GM19238 (cell line): ENCODE results near the gene EEF1AKMT3.

Experiments used
- DNase-seq: peaks from one replicate; pipeline ENCODE4 v3.0.0; 2011; ENCODE audit warnings: low spot score; ENCODE audit not compliant: insufficient read length

EEF1AKMT3 gene

DNA sequence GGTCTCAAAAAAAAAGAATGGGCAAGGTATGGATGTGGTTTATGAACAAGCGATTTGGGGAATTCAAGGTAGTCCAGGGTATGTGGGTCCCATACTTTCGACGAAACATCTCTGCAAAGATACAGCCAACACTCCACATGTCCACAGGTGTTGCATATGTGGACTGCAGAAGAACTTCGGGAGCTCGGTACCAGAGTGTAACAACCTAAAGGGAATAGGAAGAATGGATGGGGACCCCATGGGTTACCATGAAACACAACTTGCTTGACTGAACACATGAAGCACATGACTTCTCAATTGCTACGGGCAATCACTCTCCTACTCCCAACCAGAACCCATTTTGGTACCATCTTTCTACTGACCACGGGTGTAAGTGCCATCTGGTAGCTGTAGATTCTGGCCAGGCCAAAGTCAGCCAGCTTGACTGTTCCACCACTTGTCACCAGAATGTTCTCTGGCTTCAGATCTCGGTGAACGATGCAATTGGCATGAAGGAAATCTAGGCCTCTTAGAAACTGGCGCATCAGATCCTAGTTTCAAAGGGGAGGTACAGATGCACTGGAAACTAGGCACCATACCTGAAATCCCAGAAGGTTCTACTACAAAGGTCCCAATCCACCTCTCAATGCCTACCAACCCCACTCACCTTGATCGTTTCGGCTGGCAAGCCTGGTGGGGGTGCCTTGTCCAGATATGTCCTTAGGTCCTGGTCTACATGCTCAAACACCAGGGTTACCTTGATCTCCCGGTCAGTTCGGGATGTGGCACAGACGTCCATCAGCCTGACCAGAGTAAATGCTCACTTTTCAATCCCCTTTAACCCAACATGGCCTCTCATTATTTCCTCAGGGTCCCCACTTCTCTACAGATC, 21.6 kb upstream of the EEF1AKMT3 start:
- no peak for DNase-seq

DNA sequence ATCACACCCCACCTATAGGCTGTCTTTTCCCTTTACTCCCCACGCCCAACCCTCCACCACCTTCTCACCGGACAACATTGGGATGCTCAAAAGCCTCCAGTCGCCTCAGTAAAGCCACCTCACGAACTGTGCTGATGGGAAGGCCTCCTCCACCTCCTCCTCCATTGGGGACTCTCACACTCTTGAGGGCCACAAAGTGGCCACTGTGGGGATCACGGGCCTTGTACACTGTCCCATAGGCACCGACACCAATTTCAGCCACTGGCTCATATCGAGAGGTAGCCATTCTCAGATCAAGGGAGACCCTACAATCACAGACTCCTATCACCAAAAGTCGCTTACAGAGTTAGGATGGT, 21.0 kb upstream of the EEF1AKMT3 start:
- no peak for DNase-seq

DNA sequence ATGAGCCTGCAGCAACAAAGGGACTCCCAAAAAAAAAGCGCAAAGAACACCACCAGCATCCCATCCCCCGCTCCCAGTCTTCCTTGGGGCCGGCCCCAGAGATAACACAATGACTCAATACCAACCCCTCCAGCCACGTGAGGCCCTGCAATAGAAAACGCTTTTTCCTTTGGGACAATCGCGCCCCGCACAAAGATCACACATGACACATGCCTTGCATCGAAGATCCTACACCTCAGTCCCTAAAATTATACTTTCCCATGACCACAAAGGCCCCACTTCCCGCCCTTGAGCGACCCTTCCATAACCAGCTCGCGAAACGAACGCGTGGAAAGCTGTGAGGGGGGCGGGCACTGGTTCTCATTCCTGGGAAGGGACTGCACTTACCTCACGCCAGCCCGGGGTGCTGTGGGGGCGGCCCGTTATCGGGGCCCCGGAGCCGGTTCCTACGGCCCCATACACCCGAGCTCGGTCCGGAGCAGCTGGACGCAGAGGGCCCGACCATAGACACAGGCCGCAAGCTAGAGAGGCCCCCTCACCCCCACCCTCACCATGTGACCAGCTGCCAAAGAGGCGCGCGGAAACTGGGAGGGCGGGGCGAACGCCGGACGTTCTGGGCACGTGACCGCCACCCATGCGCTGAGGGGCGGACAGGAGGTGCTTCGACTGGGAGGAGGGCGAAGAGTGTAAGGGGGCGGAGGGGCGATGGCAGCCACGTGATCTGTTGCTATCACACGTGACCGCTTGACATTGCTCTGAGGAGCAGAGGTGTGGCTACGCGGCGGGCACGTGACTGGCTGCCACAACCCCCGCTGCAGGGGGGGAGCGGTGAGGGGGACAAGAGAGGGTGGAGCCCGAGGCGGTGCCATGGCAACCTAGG, 20.4 kb upstream of the EEF1AKMT3 start, which contains the start of gene CDK4:
Gene CDK4 (minus strand): TSS at position 523 of the 880 bp plus-strand sequence. CDS start 593 bp downstream, outside the sequence.
- DNase-seq = peak; percentile 96

DNA sequence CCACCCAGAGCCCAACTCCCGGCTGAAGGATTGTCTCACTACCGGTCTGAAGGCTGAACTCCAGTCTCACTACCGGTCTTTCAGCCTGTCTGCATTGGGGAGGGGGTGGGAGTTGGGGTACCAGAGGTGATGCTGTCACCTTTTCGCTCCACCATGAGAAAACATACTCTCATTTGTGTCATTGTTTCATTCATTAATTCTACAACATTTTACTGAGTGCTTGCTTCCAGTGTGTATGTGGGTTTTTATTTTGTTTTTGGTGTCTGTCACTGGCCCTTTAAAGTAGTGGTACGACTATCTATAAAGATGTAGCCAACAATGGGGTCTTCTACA, 19.8 kb upstream of the EEF1AKMT3 start:
- DNase-seq = no peak

DNA sequence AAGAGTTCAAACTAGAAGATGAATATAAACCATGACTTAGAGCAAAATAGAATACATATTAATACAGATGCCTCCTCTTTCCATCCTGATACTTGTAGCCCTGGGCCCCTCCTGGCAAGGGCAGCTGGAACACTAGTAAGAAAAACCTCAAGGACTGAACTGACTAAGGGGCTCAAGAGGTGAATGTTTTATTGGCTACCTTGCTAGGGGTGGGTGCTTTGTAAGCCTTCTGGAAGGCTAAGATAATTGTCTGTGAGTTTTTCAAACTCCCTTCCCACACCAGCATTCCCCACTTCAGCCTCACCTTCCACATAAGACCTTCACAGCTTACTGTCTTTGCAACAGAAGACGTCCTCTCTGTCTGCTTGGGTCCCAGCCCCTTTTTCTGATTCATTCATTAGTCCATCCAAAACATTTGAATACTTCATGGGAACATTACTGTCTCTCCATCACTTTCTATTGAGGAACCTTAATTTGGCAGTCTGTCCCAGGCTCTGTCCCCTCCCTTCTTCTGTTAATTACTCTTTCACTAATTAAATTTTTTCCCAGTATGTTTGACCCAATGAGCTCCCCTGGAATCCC, 18.6 kb upstream of the EEF1AKMT3 start:
- no peak for DNase-seq

DNA sequence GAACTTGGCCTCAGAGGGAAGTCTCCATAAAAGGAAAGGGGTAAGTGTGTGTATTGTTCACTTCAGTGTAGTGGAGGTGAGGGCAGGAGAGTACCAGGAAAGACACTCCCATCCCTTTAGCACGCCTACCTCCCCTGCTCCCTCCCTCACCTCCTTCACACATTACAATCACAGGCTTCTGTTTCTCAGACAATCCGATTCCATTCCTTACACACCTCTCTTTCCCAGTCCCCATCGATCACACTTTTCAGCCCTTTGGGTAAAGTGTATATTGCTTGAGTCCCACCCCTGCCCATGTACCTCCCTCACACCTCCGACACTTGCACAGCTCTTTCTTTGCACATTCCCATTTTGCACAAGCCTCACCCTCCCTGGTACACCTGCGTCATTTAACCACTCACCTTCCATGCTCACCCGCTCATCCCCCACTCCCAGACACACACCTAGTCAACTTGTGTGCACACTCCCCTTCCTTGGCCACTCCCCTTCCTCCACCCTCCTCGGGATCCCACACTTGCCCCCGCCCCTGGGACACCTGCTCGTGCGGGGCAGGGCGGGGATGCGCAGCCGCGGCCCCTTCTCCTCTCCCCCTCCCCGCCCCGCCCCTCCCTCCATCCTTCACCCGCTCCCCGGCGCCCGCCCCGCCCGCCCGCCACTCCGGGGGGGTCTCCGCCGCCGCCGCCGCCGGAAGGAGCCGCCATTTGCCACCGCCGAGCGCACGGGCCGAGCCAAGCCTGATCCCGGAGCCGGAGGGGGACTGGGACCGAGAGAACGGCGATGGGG, 17.8 kb upstream of the EEF1AKMT3 start, which contains the start of gene MARCHF9:
Gene MARCHF9 (plus strand): TSS at position 693 of the 783 bp plus-strand sequence. CDS start 426 bp downstream, outside the sequence.
- DNase-seq = peak; percentile 81

DNA sequence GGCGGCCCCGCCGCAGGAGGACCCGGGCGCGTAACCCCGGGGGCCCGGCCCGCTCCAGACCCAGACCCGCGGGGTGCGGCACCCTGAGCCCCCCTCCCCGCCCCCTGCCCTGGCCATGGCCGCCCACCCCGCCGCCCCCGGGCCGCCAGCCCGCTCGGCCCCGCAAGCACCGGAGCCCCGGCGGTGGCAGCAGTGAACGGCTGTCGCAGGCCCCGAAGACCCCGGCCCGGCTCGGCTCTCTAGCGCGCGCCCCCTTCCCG, 17.3 kb upstream of the EEF1AKMT3 start:
- DNase-seq = no peak

DNA sequence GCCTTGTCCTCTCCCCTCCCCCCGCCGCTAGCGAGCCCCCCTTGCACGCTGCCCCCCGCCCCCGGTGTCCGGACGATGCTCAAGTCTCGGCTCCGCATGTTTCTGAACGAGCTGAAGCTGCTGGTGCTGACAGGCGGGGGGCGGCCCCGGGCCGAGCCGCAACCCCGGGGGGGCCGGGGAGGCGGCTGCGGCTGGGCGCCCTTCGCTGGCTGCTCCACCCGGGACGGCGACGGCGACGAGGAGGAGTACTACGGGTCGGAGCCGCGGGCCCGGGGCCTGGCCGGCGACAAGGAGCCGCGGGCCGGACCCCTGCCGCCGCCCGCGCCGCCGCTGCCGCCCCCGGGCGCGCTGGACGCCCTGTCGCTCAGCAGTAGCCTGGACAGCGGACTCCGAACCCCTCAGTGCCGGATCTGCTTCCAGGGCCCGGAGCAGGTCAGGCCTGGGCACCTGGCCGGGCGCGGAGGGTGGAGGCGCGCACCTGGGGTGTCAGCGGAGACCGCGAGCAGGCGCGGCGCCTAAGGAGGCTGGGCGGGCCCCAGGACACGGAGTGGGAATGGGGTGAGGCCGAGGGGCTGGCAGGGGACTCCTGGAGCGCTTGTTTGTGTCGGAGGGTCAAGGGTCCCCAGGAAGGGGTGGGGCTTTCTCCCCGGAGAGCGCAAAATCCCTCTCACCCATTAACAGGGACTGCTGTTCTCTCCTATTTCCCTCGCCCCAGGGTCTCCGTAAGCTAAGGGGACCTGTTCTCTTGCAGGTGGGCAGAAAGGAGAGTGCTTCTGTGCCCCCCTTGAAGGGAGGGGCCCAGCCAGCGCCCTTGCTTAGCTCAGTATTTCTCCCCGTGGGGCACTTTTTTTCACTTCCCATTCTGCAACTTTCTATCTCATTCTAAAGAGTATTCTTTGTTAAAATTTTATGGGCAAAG, 16.7 kb upstream of the EEF1AKMT3 start:
- no peak for DNase-seq

DNA sequence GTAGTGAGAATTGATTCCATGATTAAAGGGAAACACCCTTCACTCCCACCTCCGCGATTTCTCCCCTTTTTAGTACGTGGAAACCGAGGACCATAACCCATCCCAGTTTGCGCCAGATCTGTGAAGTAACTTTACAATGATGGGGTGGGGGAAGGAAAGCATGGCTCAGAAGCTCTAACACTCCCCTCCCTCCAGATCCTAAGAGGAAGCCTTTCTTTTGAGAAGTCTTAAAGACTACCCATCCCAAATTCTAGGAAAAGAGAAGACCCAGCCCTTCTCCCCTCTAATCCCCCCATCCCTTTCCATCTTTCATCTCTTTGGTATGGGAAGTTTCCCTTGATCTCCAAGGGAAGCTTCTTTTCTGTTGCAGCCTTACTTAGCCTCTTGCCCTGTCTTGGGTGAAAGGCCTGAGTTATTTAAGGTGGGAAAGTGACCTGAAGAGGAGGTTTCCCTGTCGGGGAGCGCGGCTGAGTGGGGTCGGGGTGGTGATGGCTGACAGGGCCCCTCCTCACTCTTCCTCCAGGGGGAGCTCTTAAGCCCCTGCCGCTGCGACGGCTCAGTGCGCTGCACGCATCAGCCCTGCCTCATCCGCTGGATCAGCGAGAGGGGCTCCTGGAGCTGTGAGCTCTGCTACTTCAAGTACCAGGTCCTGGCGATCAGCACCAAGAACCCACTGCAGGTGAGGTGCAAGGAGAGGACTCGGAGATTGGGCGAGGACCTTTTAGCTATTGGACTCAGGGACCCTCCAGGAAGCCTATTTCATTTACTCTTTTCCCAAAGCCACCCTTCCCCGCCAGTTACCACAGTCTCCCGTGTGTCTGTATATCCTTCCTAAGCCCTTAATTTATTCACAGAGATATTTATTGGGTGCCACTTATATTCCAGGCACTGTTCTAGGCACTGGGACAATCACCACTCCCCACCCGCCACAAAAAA, 15.7 kb upstream of the EEF1AKMT3 start:
- peak; percentile 88 for DNase-seq

DNA sequence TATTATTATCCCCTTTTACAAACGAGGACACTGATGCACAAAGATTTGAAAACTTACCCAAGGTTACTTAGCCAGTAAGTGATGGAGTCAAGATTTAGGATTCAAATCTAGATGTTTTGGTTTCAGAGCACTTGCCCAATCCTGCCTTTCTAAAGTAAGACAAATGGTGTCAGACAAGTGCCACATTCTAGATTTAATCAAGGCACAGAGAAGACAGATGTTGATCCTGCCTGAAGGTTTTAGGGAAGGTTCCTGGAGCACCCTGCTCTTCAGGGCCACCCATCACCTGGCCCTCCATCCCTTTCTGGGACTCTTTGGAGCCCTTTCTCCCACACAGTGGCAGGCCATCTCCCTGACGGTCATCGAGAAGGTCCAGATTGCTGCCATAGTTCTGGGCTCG, 14.6 kb upstream of the EEF1AKMT3 start:
- DNase-seq = no peak

DNA sequence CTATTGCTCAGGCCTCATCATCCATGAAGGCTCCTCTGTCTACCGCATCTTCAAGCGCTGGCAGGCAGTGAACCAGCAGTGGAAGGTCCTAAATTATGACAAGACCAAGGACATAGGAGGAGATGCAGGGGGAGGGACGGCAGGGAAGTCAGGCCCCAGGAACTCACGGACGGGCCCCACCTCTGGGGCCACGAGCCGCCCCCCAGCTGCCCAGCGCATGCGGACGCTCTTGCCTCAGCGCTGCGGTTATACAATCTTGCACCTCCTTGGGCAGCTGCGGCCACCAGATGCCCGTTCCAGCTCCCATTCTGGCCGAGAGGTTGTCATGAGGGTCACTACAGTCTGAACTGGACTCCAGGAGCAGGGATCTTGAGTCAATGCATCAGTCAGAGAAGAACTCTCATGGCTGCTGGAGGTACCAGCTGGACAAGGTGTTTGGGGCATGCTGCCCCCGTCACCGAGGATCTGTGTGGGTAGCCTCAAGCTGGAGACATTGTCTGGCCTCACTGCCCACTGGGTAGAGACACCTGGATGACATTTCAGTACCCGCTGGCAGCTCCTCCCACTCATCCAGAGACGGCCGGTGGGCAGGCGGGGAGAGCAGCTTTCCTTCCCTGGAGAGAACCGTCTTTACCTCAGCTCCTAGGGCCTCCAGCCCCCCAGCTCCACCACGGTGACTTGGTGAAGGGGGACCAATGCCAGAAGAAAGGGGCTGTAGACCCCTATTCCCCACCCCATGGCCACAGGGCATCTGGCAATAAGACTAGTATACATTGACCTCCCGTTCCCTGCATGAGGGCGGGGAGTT, 13.7 kb upstream of the EEF1AKMT3 start:
- DNase-seq = no peak

DNA sequence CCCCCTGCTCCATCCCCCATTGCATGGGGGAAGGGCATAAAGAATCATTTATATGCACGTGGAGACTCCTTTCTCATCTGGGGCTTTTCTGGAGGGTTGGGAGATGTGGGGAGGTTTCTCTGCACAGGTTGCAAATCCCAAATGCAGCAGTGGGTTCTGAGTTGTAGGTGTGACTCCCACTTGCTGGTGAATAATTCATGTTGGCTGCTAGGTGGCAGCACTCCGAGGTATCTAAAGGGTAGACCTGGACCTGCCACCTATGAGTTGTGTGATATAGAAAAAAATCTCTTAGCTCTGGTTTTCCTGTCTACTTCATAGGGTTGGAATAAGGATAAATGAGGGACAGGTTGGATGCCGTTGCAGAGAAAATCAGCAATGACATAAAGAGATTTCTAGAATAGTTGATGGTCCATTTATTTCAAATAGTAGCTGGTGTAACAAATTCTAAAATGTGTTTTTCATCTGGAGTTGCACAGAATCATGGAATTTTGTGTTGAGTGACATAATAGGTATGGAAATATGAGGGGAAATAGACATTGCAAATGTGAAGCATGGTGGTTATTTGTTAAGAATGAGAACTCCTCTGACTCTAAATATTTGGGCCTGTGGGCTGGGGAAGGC, 12.9 kb upstream of the EEF1AKMT3 start:
- DNase-seq = no peak

DNA sequence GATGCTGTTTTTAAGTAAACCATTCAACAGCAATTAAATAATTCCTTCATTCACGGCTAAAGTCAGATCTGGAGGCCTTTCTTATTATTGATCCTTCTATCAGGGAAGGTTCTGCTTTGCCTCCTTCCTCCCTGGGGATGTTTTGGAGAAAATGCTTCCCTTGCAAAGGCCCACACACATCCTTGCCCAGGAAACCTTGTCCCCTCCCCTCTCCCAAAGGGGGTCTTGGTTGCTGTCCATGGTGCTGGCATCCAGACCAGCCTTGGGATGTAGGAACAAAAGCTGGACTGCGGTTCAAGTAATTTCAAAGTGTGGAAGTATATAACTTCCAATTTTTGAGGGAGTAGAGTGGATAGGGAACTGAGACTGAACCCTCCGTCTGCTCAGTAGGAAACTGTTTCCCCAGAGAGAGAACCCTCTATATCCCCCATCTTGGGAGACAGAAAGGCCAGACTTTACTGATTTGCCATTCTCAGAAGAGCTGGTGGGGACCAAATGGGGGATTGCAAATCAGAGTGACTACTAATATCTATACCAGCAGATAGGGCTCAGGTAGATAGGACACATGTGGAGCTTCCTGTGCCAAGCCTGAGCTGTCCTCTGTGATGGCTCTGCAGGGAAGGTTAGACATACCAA, 11.9 kb upstream of the EEF1AKMT3 start:
- no peak for DNase-seq

DNA sequence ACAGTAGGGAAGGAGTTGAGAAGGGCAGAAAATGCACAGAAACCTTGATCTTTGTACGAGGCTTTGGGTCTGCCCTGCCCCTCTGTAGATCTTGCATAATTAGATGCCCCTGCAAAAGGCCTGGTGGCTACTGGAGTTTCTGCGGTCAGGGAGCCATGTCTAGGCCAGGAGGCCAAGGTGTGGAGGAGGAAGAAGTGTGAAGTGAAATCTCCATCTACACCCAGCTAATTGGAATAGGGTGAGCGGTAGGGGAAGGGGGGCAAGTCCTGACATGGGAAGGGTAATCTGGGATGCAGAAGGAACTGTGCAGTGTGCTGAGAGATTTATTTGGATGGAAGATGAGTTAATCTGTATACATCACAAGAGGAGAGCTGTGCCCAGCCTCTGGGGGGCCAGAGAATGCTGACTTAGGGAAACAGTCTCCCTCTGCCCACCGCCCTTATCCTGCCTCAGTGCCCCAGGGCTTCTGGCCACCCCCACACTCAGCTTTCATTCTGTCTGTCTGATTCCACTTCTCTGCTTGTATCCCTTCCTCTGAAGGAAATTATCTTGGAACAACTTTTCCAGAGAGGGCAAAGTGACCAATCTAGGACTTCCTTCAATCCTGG, 10.9 kb upstream of the EEF1AKMT3 start:
- DNase-seq = no peak

DNA sequence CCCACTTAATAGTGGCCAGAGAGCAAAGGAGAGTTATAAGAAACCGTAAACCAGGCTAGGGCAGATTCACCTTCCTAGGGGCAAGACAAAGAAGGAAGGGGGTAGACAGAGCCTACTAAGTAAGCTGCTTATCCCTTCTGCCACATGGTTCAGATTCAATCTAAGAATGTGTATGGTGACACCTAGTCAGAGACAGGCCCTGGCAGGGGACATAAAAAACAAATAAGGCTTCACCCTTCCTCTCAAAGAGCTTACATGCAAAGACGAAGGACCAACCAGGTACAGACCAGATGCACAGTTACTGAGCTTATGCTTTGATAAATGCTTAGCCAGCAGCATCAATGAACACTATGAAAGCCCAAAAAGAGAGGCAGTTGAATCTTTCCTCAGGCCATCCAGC, 10.0 kb upstream of the EEF1AKMT3 start:
- no peak for DNase-seq

DNA sequence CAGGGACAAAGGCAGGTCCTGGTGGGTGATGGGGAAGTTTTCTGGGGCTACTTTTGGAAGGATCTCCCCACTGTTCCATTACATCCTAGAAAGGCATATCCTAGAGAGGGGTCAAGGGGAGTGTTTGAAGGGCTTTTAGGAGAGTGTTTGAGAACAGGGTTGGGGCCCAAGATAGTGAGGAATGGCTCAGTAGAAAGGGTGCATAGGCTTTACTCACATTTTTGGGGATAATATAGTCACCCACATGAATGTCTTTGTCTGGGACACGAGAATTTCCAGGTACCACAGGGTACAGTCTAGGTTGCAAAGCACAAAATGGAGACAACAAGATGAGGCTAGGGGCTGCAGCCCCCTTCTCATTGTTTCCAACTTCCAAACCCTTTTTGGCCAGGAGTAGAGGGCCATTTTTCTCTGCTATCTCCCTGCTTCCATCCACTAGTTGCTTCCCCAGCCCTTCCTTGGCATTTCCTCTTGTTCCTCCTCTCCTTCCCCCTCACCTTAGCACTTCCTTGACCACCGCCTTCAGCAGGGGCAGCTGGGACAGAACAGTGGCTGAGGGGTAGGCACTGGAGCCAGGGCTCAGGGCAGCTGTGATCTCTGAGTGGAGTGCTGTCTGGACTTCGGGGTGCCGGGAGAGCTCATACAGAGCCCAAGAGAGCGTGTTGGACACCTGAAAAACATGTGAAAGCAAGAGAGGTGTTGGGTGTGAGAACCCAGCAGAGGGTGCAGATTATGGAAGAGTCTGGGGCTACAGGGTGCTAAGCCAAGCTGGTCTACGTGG, 8.3 kb upstream of the EEF1AKMT3 start:
- no peak for DNase-seq
